K562 (cell line): ENCODE measurements around the gene LILRA6. TPM values are rescaled to one million over a fixed set of nuclear protein-coding genes. Genes with fewer than 3 reads are reported as not detected.

ENCODE experiments used
- ATAC-seq: fragments of 200-7000 bp; cut with Tn5 transposase; 3 replicates; pipeline ENCODE4 v1.9.1; 2020; ENCODE audit warnings: moderate library complexity
- BruUV-seq: library from RNA; stranded (reverse); fragments of 400-500 nt; replicated peaks from 2 replicates; lab custom pipeline; 2021; lab: Mats Ljungman, UMichigan
- CTCF ChIA-PET: fragments of 300-600 bp; formaldehyde crosslinking; extraction: SDS; loops from one replicate; lab custom pipeline; 2021; ENCODE audit warnings: low intra/inter-chr PET ratio; lab: Yijun Ruan, JAX
- POLR2A ChIA-PET: fragments of 300-600, 350-650 bp; sonication (Branson Sonifier 250); formaldehyde crosslinking; extraction: SDS; loops from one replicate; lab custom pipeline; 2021; ENCODE audit warnings: antibody characterized with exemption, inconsistent platforms; lab: Yijun Ruan, JAX
- DNase-seq, 4 experiments: peaks; one replicate each; pipeline versions ENCODE4 v3.0.0 to v3.0.0-alpha.2; 2011 to 2018; ENCODE audit warnings: low spot score in 3 of 4, mixed read lengths in 3 of 4; ENCODE audit errors: extremely low read depth in 1 of 4
- FAIRE-seq: peaks from 2 replicates; lab custom pipeline; 2011; peaks lifted over from hg19 to GRCh38; lab: Jason Lieb, UNC
- H2AFZ ChIP-seq: 2 replicates; pipeline ENCODE4 v1.6.0; 2011; ENCODE audit warnings: low read depth, low read length, control low read depth, inconsistent platforms
- H3K27ac ChIP-seq: fragments of 200-600 bp; 3 replicates; pipeline ENCODE4 v1.8.0; 2011; ENCODE audit warnings: low read depth, mild to moderate bottlenecking, control low read depth, inconsistent platforms, low read length, moderate library complexity, mixed read lengths; ENCODE audit errors: extremely low read depth
- H3K27me3 ChIP-seq, 2 experiments: fragments of 300-600 bp in 1 of 2; 2 replicates in 1 of 2; 3 replicates in 1 of 2; pipeline versions ENCODE4 v1.6.0 to v1.8.0; 2011; ENCODE audit warnings: inconsistent platforms in 2 of 2, low read length in 2 of 2, mild to moderate bottlenecking in 1 of 2, mixed read lengths in 1 of 2, moderate library complexity in 1 of 2; ENCODE audit not compliant: control insufficient read depth in 2 of 2, insufficient read depth in 2 of 2
- H3K36me3 ChIP-seq: fragments of 300-600 bp; 3 replicates; pipeline ENCODE4 v1.8.0; 2011; ENCODE audit warnings: mild to moderate bottlenecking, low read length, inconsistent platforms; ENCODE audit not compliant: control insufficient read depth, insufficient read depth
- H3K4me1 ChIP-seq, 2 experiments: fragments of 200-600 bp in 1 of 2; replicated peaks in 1 of 2; 2 replicates in 1 of 2; 3 replicates in 1 of 2; pipeline versions ENCODE4 v1.5.1 to v1.8.0; 2011; ENCODE audit warnings: inconsistent platforms in 2 of 2, low read length in 2 of 2, mild to moderate bottlenecking in 1 of 2, mixed read lengths in 1 of 2, moderate library complexity in 1 of 2; ENCODE audit not compliant: control insufficient read depth in 2 of 2, insufficient read depth in 2 of 2
- H3K4me2 ChIP-seq: 2 replicates; pipeline ENCODE4 v1.6.1; 2011; ENCODE audit warnings: low read length, control low read depth, inconsistent platforms, mixed read lengths; ENCODE audit not compliant: insufficient read depth
- H3K4me3 ChIP-seq: fragments of 200-600 bp; sonication (generic), shearing (Covaris generic); 2 replicates; pipeline ENCODE4 v1.5.1; 2016; ENCODE audit warnings: control low read depth, inconsistent platforms
- H3K79me2 ChIP-seq: fragments of 200-600 bp; 3 replicates; pipeline ENCODE4 v1.8.0; 2011; ENCODE audit warnings: low read length, inconsistent platforms; ENCODE audit not compliant: control insufficient read depth, insufficient read depth
- H3K9ac ChIP-seq, 2 experiments: 2 replicates each; pipeline versions ENCODE4 v1.6.0 to v1.6.1; 2011; ENCODE audit warnings: low read depth in 2 of 2, low read length in 2 of 2, control low read depth in 1 of 2, inconsistent platforms in 1 of 2, mild to moderate bottlenecking in 1 of 2, mixed read lengths in 1 of 2; ENCODE audit not compliant: insufficient read depth in 1 of 2
- H3K9me1 ChIP-seq: one replicate; pipeline ENCODE4 v1.6.0; 2011; ENCODE audit warnings: inconsistent platforms, mild to moderate bottlenecking, low read length, moderate library complexity; ENCODE audit not compliant: control insufficient read depth, insufficient read depth
- H3K9me3 ChIP-seq: replicated peaks from 2 replicates; pipeline ENCODE4 v1.5.1; 2011; ENCODE audit warnings: low read depth, low read length, inconsistent platforms; ENCODE audit not compliant: control insufficient read depth, insufficient read depth
- H4K20me1 ChIP-seq: replicated peaks from 2 replicates; pipeline ENCODE4 v1.6.1; 2011; ENCODE audit warnings: low read length, inconsistent platforms, mixed read lengths; ENCODE audit not compliant: control insufficient read depth, insufficient read depth
- CBFA2T2 ChIP-seq: fragments of 450-650 bp; conservative IDR thresholded peaks from 2 replicates; pipeline ENCODE4 v1.6.1; 2017; ENCODE audit warnings: mild to moderate bottlenecking
- CC2D1A ChIP-seq: fragments of 450-650 bp; IDR thresholded peaks from 2 replicates; pipeline ENCODE4 v1.6.1; 2017; ENCODE audit warnings: mild to moderate bottlenecking
- HDAC3 ChIP-seq: fragments of 450-650 bp; IDR thresholded peaks from 2 replicates; pipeline ENCODE4 v1.6.1; 2018; ENCODE audit warnings: borderline replicate concordance, mild to moderate bottlenecking, moderate library complexity; ENCODE audit not compliant: partially characterized antibody
- NFE2L1 ChIP-seq: fragments of 450-650 bp; IDR thresholded peaks from 2 replicates; pipeline ENCODE4 v1.6.1; 2016; ENCODE audit warnings: missing genetic modification characterization, low read depth, mild to moderate bottlenecking, missing compliant biosample characterization, moderate library complexity, borderline replicate concordance
- SIN3A ChIP-seq, 2 experiments: fragments of 150-350 bp in 1 of 2; IDR thresholded peaks; 2 replicates each; pipeline ENCODE4 v1.6.1; 2011 to 2016; ENCODE audit warnings: borderline replicate concordance in 2 of 2, low read depth in 2 of 2, low read length in 2 of 2, mild to moderate bottlenecking in 2 of 2, moderate library complexity in 2 of 2; ENCODE audit not compliant: control insufficient read depth in 1 of 2
- SMARCB1 ChIP-seq: IDR thresholded peaks from 2 replicates; pipeline ENCODE4 v1.6.1; 2011; ENCODE audit warnings: improper control_type of control experiment, low read depth; ENCODE audit not compliant: insufficient read length
- TSHZ1 ChIP-seq: fragments of 250-450 bp; sonication (Bioruptor Pico); IDR thresholded peaks from 2 replicates; pipeline ENCODE4 v1.4.0; 2020; ENCODE audit warnings: mild to moderate bottlenecking, moderate library complexity
- U2AF2 ChIP-seq: fragments of 200-400 bp; formaldehyde crosslinking; optimal IDR thresholded peaks from 2 replicates; pipeline ENCODE3; 2017; ENCODE audit warnings: low read depth, mild to moderate bottlenecking, low read length
- ZNF699 ChIP-seq: fragments of 250-450 bp; sonication (Bioruptor Pico); IDR thresholded peaks from 2 replicates; pipeline ENCODE4 v1.8.0; 2021; ENCODE audit warnings: mild to moderate bottlenecking, moderate library complexity; ENCODE audit not compliant: insufficient replicate concordance
- WGBS: fragments of 100-300 bp; shearing (Covaris generic); methylation state at CpG from one replicate; pipeline ENCODE4 v1.1.6; 2016; ENCODE audit warnings: low coverage, mixed read lengths; ENCODE audit not compliant: insufficient coverage; ENCODE audit errors: missing lambda C conversion rate; 5-methylcytosine and 5-hydroxymethylcytosine counted together
- in situ Hi-C: fragments of 300-500 bp; cut with MboI; formaldehyde crosslinking; loops from 4 replicates; pipeline ENCODE4 v1.15.0; 2018; ENCODE audit warnings: inconsistent platforms, mixed read lengths
- intact Hi-C: fragments of 100-400 bp; cut with micrococcal nuclease; formaldehyde crosslinking; loops from 2 replicates; pipeline ENCODE4 v1.14.2; 2022
- polyA plus RNA-seq, 8 experiments: library from polyadenylated mRNA; depleted of rRNA in 4 of 8; stranded (reverse) in 5 of 8; unstranded in 3 of 8; fragments of >200 nt; fragmentation: Nextera tagmentation in 2 of 8; fragmentation: Illumina TruSeq in 1 of 8; extraction: Ambion mirVana in 2 of 8; extraction: Trizol in 1 of 8; gene quantifications; 2 replicates each; pipeline versions ENCODE4 v1.2.1 to v1.2.3, GENCODE V29; 2011 to 2014; ENCODE audit warnings: inconsistent platforms in 1 of 8, missing spikeins in 1 of 8
- total RNA-seq, 7 experiments: library from RNA; depleted of rRNA in 6 of 7; stranded (reverse); fragments of >200 nt in 6 of 7; fragmentation: Illumina TruSeq in 2 of 7; extraction: Trizol in 2 of 7; gene quantifications; 2 replicates each; pipeline versions ENCODE4 v1.2.1 to v1.2.3, GENCODE V29; 2011 to 2021; ENCODE audit warnings: low replicate concordance in 1 of 7
- TF ChIP-seq, protein P1 (sequence below): sonication (generic); formaldehyde crosslinking; IDR thresholded peaks from 2 replicates; pipeline ENCODE4 v1.8.1; 2022; ENCODE audit warnings: missing genetic modification reagents
- TF ChIP-seq, protein P2 (sequence below): fragments of 250-450 bp; sonication (Bioruptor Pico); IDR thresholded peaks from 2 replicates; pipeline ENCODE4 v1.8.0; 2022; ENCODE audit warnings: moderate library complexity, mild to moderate bottlenecking, inconsistent platforms
- TF ChIP-seq, protein P3 (sequence below): sonication (generic); formaldehyde crosslinking; IDR thresholded peaks from 2 replicates; pipeline ENCODE4 v1.5.0; 2020; ENCODE audit warnings: missing genetic modification reagents

The LILRA6 gene
- total and polyA plus RNA-seq, 9 of the 15 experiments (the other 6 are each of a cell fraction or from before 2014, with no cell fraction given): 0.03 TPM; not detected in 8

- TF ChIP-seq U2AF2 (no peak), HDAC3 (no peak), CBFA2T2 (no peak), NFE2L1 (tag) (no peak), CC2D1A (no peak), SIN3A (IDR thresholded peaks at IDR 0.05; ENCODE audit: borderline replicate concordance in 2 of 2, control insufficient read depth in 1 of 2, low read depth in 2 of 2, low read length in 2 of 2) (no peak), ZNF699 (CRISPR knock-in tag) (no peak), TSHZ1 (CRISPR knock-in tag) (no peak), SMARCB1 (no peak)
- TF ChIP-seq, protein P1, sequence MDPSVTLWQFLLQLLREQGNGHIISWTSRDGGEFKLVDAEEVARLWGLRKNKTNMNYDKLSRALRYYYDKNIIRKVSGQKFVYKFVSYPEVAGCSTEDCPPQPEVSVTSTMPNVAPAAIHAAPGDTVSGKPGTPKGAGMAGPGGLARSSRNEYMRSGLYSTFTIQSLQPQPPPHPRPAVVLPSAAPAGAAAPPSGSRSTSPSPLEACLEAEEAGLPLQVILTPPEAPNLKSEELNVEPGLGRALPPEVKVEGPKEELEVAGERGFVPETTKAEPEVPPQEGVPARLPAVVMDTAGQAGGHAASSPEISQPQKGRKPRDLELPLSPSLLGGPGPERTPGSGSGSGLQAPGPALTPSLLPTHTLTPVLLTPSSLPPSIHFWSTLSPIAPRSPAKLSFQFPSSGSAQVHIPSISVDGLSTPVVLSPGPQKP (CRISPR knock-in tag): no peak
- TF ChIP-seq, protein P2, sequence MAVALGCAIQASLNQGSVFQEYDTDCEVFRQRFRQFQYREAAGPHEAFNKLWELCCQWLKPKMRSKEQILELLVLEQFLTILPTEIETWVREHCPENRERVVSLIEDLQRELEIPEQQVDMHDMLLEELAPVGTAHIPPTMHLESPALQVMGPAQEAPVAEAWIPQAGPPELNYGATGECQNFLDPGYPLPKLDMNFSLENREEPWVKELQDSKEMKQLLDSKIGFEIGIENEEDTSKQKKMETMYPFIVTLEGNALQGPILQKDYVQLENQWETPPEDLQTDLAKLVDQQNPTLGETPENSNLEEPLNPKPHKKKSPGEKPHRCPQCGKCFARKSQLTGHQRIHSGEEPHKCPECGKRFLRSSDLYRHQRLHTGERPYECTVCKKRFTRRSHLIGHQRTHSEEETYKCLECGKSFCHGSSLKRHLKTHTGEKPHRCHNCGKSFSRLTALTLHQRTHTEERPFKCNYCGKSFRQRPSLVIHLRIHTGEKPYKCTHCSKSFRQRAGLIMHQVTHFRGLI (CRISPR knock-in tag): no peak
- TF ChIP-seq, protein P3, sequence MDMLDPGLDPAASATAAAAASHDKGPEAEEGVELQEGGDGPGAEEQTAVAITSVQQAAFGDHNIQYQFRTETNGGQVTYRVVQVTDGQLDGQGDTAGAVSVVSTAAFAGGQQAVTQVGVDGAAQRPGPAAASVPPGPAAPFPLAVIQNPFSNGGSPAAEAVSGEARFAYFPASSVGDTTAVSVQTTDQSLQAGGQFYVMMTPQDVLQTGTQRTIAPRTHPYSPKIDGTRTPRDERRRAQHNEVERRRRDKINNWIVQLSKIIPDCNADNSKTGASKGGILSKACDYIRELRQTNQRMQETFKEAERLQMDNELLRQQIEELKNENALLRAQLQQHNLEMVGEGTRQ (CRISPR knock-in tag): no peak
- TF ChIP-seq, all 486 proteins: peak for 0
- H3K9ac ChIP-seq: no peak overlapping the region
- ChIA-PET POLR2A (no interaction called here), CTCF (no interaction called here)
- no peak overlapping the region for H3K4me2 ChIP-seq
- DNase-seq (no peak), ATAC-seq (no peak), FAIRE-seq (no peak)
- H3K4me1 ChIP-seq: no peaks in the 10 kb centered on the region
- H4K20me1 ChIP-seq: no peaks in the 10 kb centered on the region
- WGBS: 1% methylated on average over 16 of the region's 18 CpGs
- H3K27me3 ChIP-seq: peaks cover 8 to 48% of the 10 kb centered on the region in 2 experiments
- no peaks in the 10 kb centered on the region for H3K36me3 ChIP-seq
- no peak overlapping the region for H2AFZ ChIP-seq
- no peaks in the 10 kb centered on the region for H3K9me3 ChIP-seq
- H3K9me1 ChIP-seq: no peaks in the 10 kb centered on the region
- no peak overlapping the region for H3K27ac ChIP-seq
- no peak overlapping the region for H3K4me3 ChIP-seq
- intact Hi-C loops (no loop called here), in situ Hi-C loops (no loop called here)
- H3K79me2 ChIP-seq: no peaks in the 10 kb centered on the region
- BruUV-seq: no TSS peak
These were observed 36.9 kb upstream of the LILRA6 start for GRCh38 chr19:54279406-54279962.
